WTC11 (cell line): ENCODE measurements around the gene RSU1. TPM values are rescaled to one million over a fixed set of nuclear protein-coding genes. Genes with fewer than 3 reads are reported as not detected.

ENCODE experiments used
- ATAC-seq: fragments of 200-7000 bp; cut with Tn5 transposase; 2 replicates; pipeline ENCODE4 v1.10.0; 2021; ENCODE audit warnings: mild to moderate bottlenecking, moderate library complexity
- CTCF ChIA-PET: fragments of 300-600 bp; sonication (Branson Sonifier 250); formaldehyde crosslinking; loops from one replicate; lab custom pipeline; 2021; ENCODE audit warnings: antibody characterized with exemption; lab: Charles Lee
- POLR2A ChIA-PET: fragments of 350-600 bp; sonication (Branson Sonifier 250); formaldehyde crosslinking; loops from one replicate; lab custom pipeline; 2021; ENCODE audit warnings: antibody characterized with exemption; lab: Charles Lee
- DNase-seq: peaks from one replicate; pipeline ENCODE4 v3.0.0; 2021; ENCODE audit warnings: low spot score
- H3K27ac Mint-ChIP-seq: 2 replicates; pipeline ENCODE4 v1.8.0; 2021; ENCODE audit warnings: mixed read lengths
- H3K27me3 Mint-ChIP-seq: 2 replicates; pipeline ENCODE4 v1.8.0; 2021; ENCODE audit warnings: low read depth, mild to moderate bottlenecking, moderate library complexity, mixed read lengths
- H3K36me3 Mint-ChIP-seq: 2 replicates; pipeline ENCODE4 v1.8.0; 2021; ENCODE audit warnings: mixed read lengths
- H3K4me1 Mint-ChIP-seq: 2 replicates; pipeline ENCODE4 v1.8.0; 2022; ENCODE audit warnings: mixed read lengths
- H3K4me3 Mint-ChIP-seq: 2 replicates; pipeline ENCODE4 v1.8.0; 2021; ENCODE audit warnings: mild to moderate bottlenecking, moderate library complexity, mixed read lengths
- H3K9me3 Mint-ChIP-seq: 2 replicates; pipeline ENCODE4 v1.8.0; 2021; ENCODE audit warnings: mixed read lengths
- AFF4 ChIP-seq: sonication (generic); formaldehyde crosslinking; IDR thresholded peaks from 2 replicates; pipeline ENCODE4 v1.8.1; 2023; ENCODE audit warnings: mild to moderate bottlenecking, missing genetic modification reagents, borderline replicate concordance
- ELF4 ChIP-seq: sonication (generic); formaldehyde crosslinking; IDR thresholded peaks from 2 replicates; pipeline ENCODE4 v1.8.1; 2022; ENCODE audit warnings: low read depth, mild to moderate bottlenecking, moderate library complexity, missing genetic modification reagents
- ESRRA ChIP-seq: sonication (generic); formaldehyde crosslinking; IDR thresholded peaks from 2 replicates; pipeline ENCODE4 v1.8.1; 2022; ENCODE audit warnings: mild to moderate bottlenecking, missing genetic modification reagents, borderline replicate concordance
- FOXP4 ChIP-seq: sonication (generic); formaldehyde crosslinking; IDR thresholded peaks from 2 replicates; pipeline ENCODE4 v1.8.0; 2022; ENCODE audit warnings: mild to moderate bottlenecking, missing genetic modification reagents
- IRF1 ChIP-seq: sonication (generic); formaldehyde crosslinking; IDR thresholded peaks from 2 replicates; pipeline ENCODE4 v1.8.0; 2023; ENCODE audit warnings: missing genetic modification reagents
- MXD4 ChIP-seq: fragments of 250-450 bp; sonication (Bioruptor Pico); IDR thresholded peaks from 2 replicates; pipeline ENCODE4 v1.8.0; 2021; ENCODE audit warnings: mild to moderate bottlenecking, moderate library complexity, borderline replicate concordance
- MYBL2 ChIP-seq: sonication (generic); formaldehyde crosslinking; IDR thresholded peaks from 2 replicates; pipeline ENCODE4 v1.8.1; 2023; ENCODE audit warnings: mild to moderate bottlenecking, moderate library complexity, missing genetic modification reagents
- NFE2L1 ChIP-seq: sonication (generic); formaldehyde crosslinking; IDR thresholded peaks from 2 replicates; pipeline ENCODE4 v1.8.1; 2023; ENCODE audit warnings: missing genetic modification reagents
- RORB ChIP-seq: fragments of 250-450 bp; sonication (Bioruptor Pico); IDR thresholded peaks from 2 replicates; pipeline ENCODE4 v1.9.0; 2021; ENCODE audit warnings: mild to moderate bottlenecking
- SOX15 ChIP-seq: fragments of 250-450 bp; sonication (Bioruptor Pico); IDR thresholded peaks from 2 replicates; pipeline ENCODE4 v1.9.0; 2021; ENCODE audit warnings: mild to moderate bottlenecking
- ZNF121 ChIP-seq: sonication (generic); formaldehyde crosslinking; IDR thresholded peaks from 2 replicates; pipeline ENCODE4 v1.8.0; 2023; ENCODE audit warnings: missing genetic modification reagents
- ZNF232 ChIP-seq: sonication (generic); formaldehyde crosslinking; IDR thresholded peaks from 2 replicates; pipeline ENCODE4 v1.8.0; 2022; ENCODE audit warnings: mild to moderate bottlenecking, missing genetic modification reagents
- ZNF263 ChIP-seq: sonication (generic); formaldehyde crosslinking; IDR thresholded peaks from 2 replicates; pipeline ENCODE4 v1.8.1; 2022; ENCODE audit warnings: low read depth, mild to moderate bottlenecking, moderate library complexity, missing genetic modification reagents
- ZNF317 ChIP-seq: sonication (generic); formaldehyde crosslinking; IDR thresholded peaks from 2 replicates; pipeline ENCODE4 v1.8.1; 2023; ENCODE audit warnings: low read depth, mild to moderate bottlenecking, moderate library complexity, missing genetic modification reagents, borderline replicate concordance
- ZSCAN18 ChIP-seq: fragments of 250-450 bp; sonication (Bioruptor Pico); IDR thresholded peaks from 2 replicates; pipeline ENCODE4 v2.1.2; 2022; ENCODE audit warnings: mild to moderate bottlenecking, moderate library complexity
- total RNA-seq: library from RNA; stranded (reverse); gene quantifications from 3 replicates; pipeline ENCODE4 v1.2.3, GENCODE V29; 2021
- TF ChIP-seq, protein P1 (sequence below): sonication (generic); formaldehyde crosslinking; IDR thresholded peaks from 2 replicates; pipeline ENCODE4 v1.8.1; 2022; ENCODE audit warnings: mild to moderate bottlenecking, missing genetic modification reagents, moderate library complexity, borderline replicate concordance
- TF ChIP-seq, protein P2 (sequence below): fragments of 250-450 bp; sonication (Bioruptor Pico); conservative IDR thresholded peaks from 2 replicates; pipeline ENCODE4 v1.9.0; 2021; ENCODE audit warnings: mild to moderate bottlenecking
- TF ChIP-seq, protein P3 (sequence below): sonication (generic); formaldehyde crosslinking; IDR thresholded peaks from 2 replicates; pipeline ENCODE4 v1.8.1; 2022; ENCODE audit warnings: low read depth, mild to moderate bottlenecking, moderate library complexity, missing genetic modification reagents, borderline replicate concordance

RSU1 gene
- total RNA-seq, 1 experiment from 2014 or later, result 46.4 TPM

GRCh38 chr10:16581202-16581601 lies 236.0 kb downstream of the RSU1 start:
- DNase-seq (no peak), ATAC-seq (no peak)
- POLR2A ChIA-PET, result no interaction called here
- H3K4me3 Mint-ChIP-seq, result no peak overlapping the region
- H3K27ac Mint-ChIP-seq, result no peak overlapping the region
- no peaks in the 10 kb centered on the region for H3K27me3 Mint-ChIP-seq
- H3K36me3 Mint-ChIP-seq, result no peaks in the 10 kb centered on the region
- TF ChIP-seq FOXP4 (CRISPR knock-in tag) (no peak), ZNF121 (CRISPR knock-in tag) (no peak), MYBL2 (CRISPR knock-in tag) (no peak), ZNF317 (no peak), NFE2L1 (CRISPR knock-in tag) (no peak), ESRRA (no peak)
- TF ChIP-seq, protein P1, sequence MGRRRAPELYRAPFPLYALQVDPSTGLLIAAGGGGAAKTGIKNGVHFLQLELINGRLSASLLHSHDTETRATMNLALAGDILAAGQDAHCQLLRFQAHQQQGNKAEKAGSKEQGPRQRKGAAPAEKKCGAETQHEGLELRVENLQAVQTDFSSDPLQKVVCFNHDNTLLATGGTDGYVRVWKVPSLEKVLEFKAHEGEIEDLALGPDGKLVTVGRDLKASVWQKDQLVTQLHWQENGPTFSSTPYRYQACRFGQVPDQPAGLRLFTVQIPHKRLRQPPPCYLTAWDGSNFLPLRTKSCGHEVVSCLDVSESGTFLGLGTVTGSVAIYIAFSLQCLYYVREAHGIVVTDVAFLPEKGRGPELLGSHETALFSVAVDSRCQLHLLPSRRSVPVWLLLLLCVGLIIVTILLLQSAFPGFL (CRISPR knock-in tag), result no peak
- H3K9me3 Mint-ChIP-seq, result no peaks in the 10 kb centered on the region
- CTCF ChIA-PET, result no interaction called here
- H3K4me1 Mint-ChIP-seq, result no peaks in the 10 kb centered on the region

GRCh38 chr10:16570731-16571130 lies 246.5 kb downstream of the RSU1 start:
- H3K4me1 Mint-ChIP-seq, result peaks cover 13% of the 10 kb centered on the region
- no peak for DNase-seq
- no peak overlapping the region for H3K27ac Mint-ChIP-seq
- ChIA-PET CTCF (no interaction called here), POLR2A (interaction anchor here (0.6 kb wide), 1 partner anchor 46 kb away, joined by 3 read pairs; no protein-coding TSS in a partner anchor)
- H3K9me3 Mint-ChIP-seq, result no peaks in the 10 kb centered on the region
- no peak for ATAC-seq
- H3K4me3 Mint-ChIP-seq, result no peak overlapping the region
- no peaks in the 10 kb centered on the region for H3K36me3 Mint-ChIP-seq
- TF ChIP-seq ZSCAN18 (CRISPR knock-in tag) (no peak), IRF1 (CRISPR knock-in tag) (no peak), ELF4 (no peak), SOX15 (no peak), ZNF232 (CRISPR knock-in tag) (no peak), MXD4 (CRISPR knock-in tag) (no peak), ZNF121 (CRISPR knock-in tag) (no peak), AFF4 (CRISPR knock-in tag) (no peak), ZNF263 (CRISPR knock-in tag) (no peak), RORB (no peak)
- TF ChIP-seq, protein P2, sequence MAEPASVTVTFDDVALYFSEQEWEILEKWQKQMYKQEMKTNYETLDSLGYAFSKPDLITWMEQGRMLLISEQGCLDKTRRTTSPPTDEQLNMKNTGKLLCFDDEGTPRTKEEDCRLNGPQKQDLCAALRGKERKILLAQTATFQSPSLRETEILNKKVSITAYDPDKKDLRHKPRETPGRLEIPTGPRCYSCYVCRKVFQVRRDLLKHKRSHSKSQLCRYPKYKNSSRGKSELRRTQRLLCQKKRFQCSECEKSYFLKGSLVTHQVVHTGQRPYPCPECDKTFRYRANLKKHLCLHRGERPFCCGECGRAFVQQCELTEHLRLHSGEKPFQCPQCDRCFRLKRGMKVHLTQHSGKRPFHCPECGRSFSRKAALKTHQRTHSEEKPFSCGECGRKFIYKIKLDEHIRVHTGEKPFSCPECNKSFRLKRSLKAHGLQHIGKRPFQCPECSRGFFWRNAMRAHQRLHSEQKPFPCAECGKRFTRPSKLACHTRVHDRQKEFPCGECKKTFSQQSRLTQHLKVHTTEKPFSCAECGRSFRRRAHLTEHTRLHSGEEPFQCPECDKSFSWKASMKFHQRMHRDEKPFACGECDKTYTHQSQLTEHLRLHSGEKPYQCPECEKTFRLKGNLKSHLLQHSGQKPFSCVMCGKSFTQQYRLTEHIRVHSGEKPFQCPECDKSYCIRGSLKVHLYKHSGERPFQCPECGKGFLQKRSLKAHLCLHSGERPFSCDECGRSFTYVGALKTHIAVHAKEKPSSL (CRISPR knock-in tag), result no peak
- TF ChIP-seq, protein P3, sequence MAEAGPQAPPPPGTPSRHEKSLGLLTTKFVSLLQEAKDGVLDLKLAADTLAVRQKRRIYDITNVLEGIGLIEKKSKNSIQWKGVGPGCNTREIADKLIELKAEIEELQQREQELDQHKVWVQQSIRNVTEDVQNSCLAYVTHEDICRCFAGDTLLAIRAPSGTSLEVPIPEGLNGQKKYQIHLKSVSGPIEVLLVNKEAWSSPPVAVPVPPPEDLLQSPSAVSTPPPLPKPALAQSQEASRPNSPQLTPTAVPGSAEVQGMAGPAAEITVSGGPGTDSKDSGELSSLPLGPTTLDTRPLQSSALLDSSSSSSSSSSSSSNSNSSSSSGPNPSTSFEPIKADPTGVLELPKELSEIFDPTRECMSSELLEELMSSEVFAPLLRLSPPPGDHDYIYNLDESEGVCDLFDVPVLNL, result no peak
- no peaks in the 10 kb centered on the region; the same call in 1 of the 2 replicates for H3K27me3 Mint-ChIP-seq
